Measurements from ENCODE around the gene PPM1E. TPM values are rescaled to one million over a fixed set of nuclear protein-coding genes. Genes with fewer than 3 reads are reported as not detected.

The PPM1E gene
- total RNA-seq, 1 experiment from 2014 or later: 7.1 TPM

DNA sequence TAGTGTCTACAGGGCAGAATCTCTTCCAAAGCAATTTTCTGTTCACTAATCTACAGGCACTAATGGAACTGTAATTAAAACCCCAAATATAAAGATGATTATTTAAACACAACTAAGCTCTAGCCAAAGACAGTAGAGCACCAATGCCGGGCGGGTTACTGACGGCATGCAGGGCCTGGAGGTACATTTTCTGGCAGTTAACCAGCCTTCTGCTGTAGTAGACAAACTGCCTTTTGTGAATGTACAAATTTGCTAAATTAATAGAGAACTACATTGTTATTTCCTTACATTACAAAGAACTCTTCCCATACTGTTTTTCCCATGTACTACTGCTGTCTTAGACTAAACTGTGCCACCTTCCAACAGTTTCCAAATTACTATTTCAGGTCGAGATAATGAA, 243.2 kb downstream of the PPM1E start:
- Histone ChIP-seq H4K91ac (ENCODE audit: insufficient read length, low read depth, low read length) (no peak overlapping the region), H3K23me2 (ENCODE audit: insufficient read length, low read depth, low read length, poor library complexity, severe bottlenecking) (no peaks in the 10 kb centered on the region), H2AFZ (ENCODE audit: low read length) (no peak overlapping the region), H3K23ac (ENCODE audit: insufficient read length, low read depth, low read length) (no peak overlapping the region), H3K27ac (ENCODE audit: insufficient read length, low read depth, low read length) (no peak overlapping the region), H3K79me1 (ENCODE audit: insufficient read depth, low read depth, low read length, poor library complexity, severe bottlenecking) (no peaks in the 10 kb centered on the region), H3K9me3 (ENCODE audit: control insufficient read depth, low read depth, low read length) (no peaks in the 10 kb centered on the region), H3K14ac (ENCODE audit: insufficient read depth, low read length) (no peak overlapping the region), H2BK15ac (ENCODE audit: low read depth, low read length) (no peak overlapping the region), H4K5ac (ENCODE audit: insufficient read length, low read depth, low read length) (no peak overlapping the region), H3K79me2 (ENCODE audit: insufficient read depth, low read length) (no peaks in the 10 kb centered on the region), H4K20me1 (ENCODE audit: control insufficient read depth, insufficient read depth, insufficient read length) (no peaks in the 10 kb centered on the region), H3K9ac (ENCODE audit: extremely low read depth, insufficient read length, low read length) (no peak overlapping the region), H3K56ac (ENCODE audit: insufficient read length, low read depth, low read length) (no peak overlapping the region), H4K8ac (replicated peaks; ENCODE audit: insufficient read length, low read depth, low read length) (no peak overlapping the region), H2BK120ac (ENCODE audit: low read depth, low read length, poor library complexity, severe bottlenecking) (no peak overlapping the region), H3K4me1 (ENCODE audit: insufficient read depth, low read length) (no peaks in the 10 kb centered on the region), H3T11ph (ENCODE audit: low read length) (no peak overlapping the region), H2BK12ac (ENCODE audit: insufficient read length, low read depth, low read length) (no peak overlapping the region), H2BK5ac (ENCODE audit: insufficient read length, low read length) (no peak overlapping the region), H3K18ac (ENCODE audit: insufficient read length, low read depth, low read length) (no peak overlapping the region), H2BK20ac (ENCODE audit: low read depth, low read length, poor library complexity, severe bottlenecking) (no peak overlapping the region), H2AK5ac (ENCODE audit: insufficient read length, low read length) (no peak overlapping the region), H3K27me3 (ENCODE audit: insufficient read depth, low read length) (no peaks in the 10 kb centered on the region), H3K4ac (ENCODE audit: low read depth, low read length) (no peak overlapping the region), H3K4me2 (ENCODE audit: insufficient read depth, insufficient read length, low read length) (no peak overlapping the region)
- no peak for DNase-seq
- no peaks in the 10 kb centered on the region for H3K9me3 Mint-ChIP-seq
- H3K27ac Mint-ChIP-seq: no peak overlapping the region
- H3K36me3 Mint-ChIP-seq (ENCODE audit: insufficient read depth in 1 of 3, low read depth in 3 of 3): peaks cover 23 to 39% (median 35%) of the 10 kb centered on the region in 3 experiments; a peak in 6 of 7 replicates
- TF ChIP-seq, protein P1, sequence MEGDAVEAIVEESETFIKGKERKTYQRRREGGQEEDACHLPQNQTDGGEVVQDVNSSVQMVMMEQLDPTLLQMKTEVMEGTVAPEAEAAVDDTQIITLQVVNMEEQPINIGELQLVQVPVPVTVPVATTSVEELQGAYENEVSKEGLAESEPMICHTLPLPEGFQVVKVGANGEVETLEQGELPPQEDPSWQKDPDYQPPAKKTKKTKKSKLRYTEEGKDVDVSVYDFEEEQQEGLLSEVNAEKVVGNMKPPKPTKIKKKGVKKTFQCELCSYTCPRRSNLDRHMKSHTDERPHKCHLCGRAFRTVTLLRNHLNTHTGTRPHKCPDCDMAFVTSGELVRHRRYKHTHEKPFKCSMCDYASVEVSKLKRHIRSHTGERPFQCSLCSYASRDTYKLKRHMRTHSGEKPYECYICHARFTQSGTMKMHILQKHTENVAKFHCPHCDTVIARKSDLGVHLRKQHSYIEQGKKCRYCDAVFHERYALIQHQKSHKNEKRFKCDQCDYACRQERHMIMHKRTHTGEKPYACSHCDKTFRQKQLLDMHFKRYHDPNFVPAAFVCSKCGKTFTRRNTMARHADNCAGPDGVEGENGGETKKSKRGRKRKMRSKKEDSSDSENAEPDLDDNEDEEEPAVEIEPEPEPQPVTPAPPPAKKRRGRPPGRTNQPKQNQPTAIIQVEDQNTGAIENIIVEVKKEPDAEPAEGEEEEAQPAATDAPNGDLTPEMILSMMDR (conservative IDR thresholded peaks at IDR 0.05): no peak
- no peaks in the 10 kb centered on the region for H3K27me3 Mint-ChIP-seq (ENCODE audit: low read depth)
- H3K4me1 Mint-ChIP-seq: peaks cover 0 to 5% of the 10 kb centered on the region in 2 experiments; a peak in 2 of 4 replicates
- no peak overlapping the region for H3K4me3 Mint-ChIP-seq
- WGBS (ENCODE audit: extremely low coverage, insufficient read length, low lambda C conversion rate): no CpG with 5 or more reads among the region's 4 CpGs

Data from H9 (cell line).